ENCODE measurements around the gene PRSS50.

GRCh38 chr3:46670891-46671427, 46.7 kb downstream of the PRSS50 start:
- TF ChIP-seq CTCF (IDR thresholded peaks at IDR 0.05) (no peak), ZFX (IDR thresholded peaks at IDR 0.05; ENCODE audit: borderline replicate concordance) (no peak)

Data from 22Rv1 (cell line).